ENCODE measurements around the gene C12orf42. TPM values are rescaled to one million over a fixed set of nuclear protein-coding genes. Genes with fewer than 3 reads are reported as not detected.

The C12orf42 gene
- total RNA-seq, 1 experiment from 2014 or later = not detected

- no peaks in the 10 kb centered on the region for H3K79me2 ChIP-seq (ENCODE audit: insufficient read depth, low read length)
- no TSS peak for BruUV-seq (replicated peaks)
- H3K4me2 ChIP-seq (ENCODE audit: low read length) = no peak overlapping the region
- peaks cover 22% of the 10 kb centered on the region; the same call in 1 of the 2 replicates for H3K27me3 ChIP-seq (ENCODE audit: insufficient read depth, low read length)
- CTCF ChIA-PET = no interaction called here
- no peak overlapping the region for H3K4me3 ChIP-seq (replicated peaks in 1 of 2; ENCODE audit: low read depth in 1 of 2, low read length in 2 of 2)
- H3K9me2 ChIP-seq (ENCODE audit: insufficient read depth) = no peaks in the 10 kb centered on the region
- POLR2A ChIA-PET = no interaction called here
- H3K9me3 ChIP-seq (ENCODE audit: control insufficient read depth in 1 of 2, insufficient read depth in 1 of 2, low read depth in 1 of 2, low read length in 2 of 2) = no peaks in the 10 kb centered on the region
- H3K4me1 ChIP-seq (ENCODE audit: control insufficient read depth in 1 of 2, insufficient read depth in 2 of 2, low read length in 2 of 2) = no peaks in the 10 kb centered on the region
- ATAC-seq (no peak), DNase-seq (ENCODE audit: low read depth, low spot score) (no peak)
- no peak overlapping the region for H3K9ac ChIP-seq (ENCODE audit: low read length)
- H3K27ac ChIP-seq (ENCODE audit: low read depth, low read length) = no peak overlapping the region
- RAD21 ChIA-PET (ENCODE audit: low non-redundant PET in 1 of 2, low total read pairs in 2 of 2, uncharacterized antibody in 2 of 2, unreplicated experiment in 2 of 2) = no interaction called here
- no peak overlapping the region for H2AFZ ChIP-seq (ENCODE audit: low read depth, low read length, poor library complexity, severe bottlenecking)
- no peaks in the 10 kb centered on the region for H4K20me1 ChIP-seq (ENCODE audit: insufficient read depth)
- no peak for TF ChIP-seq ZNF274 (IDR thresholded peaks at IDR 0.05; ENCODE audit: low read depth, low read length)
- no peak for TF ChIP-seq CBX3 (IDR thresholded peaks at IDR 0.05; ENCODE audit: low read depth)
- no peak for TF ChIP-seq EZH2phosphoT487 (IDR thresholded peaks at IDR 0.05; ENCODE audit: borderline replicate concordance)
- no peak for TF ChIP-seq RAD21 (IDR thresholded peaks at IDR 0.05; ENCODE audit: low read depth)
- no peak for TF ChIP-seq EZH2 (IDR thresholded peaks at IDR 0.05)
- no peak for TF ChIP-seq SP1 (IDR thresholded peaks at IDR 0.05; ENCODE audit: low read depth)
- no peaks in the 10 kb centered on the region for H3K36me3 ChIP-seq (ENCODE audit: control insufficient read depth in 1 of 2, insufficient read depth in 2 of 2, low read length in 2 of 2)
- intact Hi-C loops (cut with micrococcal nuclease) = no loop called here
Observed at GRCh38 chr12:103330672-103331071, 165.1 kb downstream of the C12orf42 start.

DNA sequence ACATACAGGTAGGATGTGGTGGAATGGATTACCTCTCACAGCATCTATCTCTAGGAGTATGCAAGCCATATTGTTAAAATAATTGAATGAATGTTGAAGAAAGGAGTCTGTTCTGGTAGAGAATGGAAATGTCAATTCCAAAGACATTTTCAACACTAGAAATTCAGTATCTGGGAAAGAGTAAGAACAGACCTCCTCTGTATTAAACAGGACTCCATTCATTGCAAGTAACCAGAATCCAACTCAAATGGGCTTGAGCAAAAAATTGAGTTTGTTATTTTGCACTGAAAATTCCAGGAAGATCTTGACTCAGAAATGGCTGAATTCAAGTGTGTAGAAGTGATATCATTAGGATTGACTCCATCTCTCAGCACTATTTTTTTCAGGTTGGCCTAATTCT lies 168.1 kb downstream of the C12orf42 start:
- DNase-seq (ENCODE audit: low read depth, low spot score) (no peak), ATAC-seq (no peak)
- BruUV-seq (replicated peaks) = no TSS peak
- Histone ChIP-seq H3K9me3 (ENCODE audit: control insufficient read depth in 1 of 2, insufficient read depth in 1 of 2, low read depth in 1 of 2, low read length in 2 of 2) (no peaks in the 10 kb centered on the region), H3K27me3 (ENCODE audit: insufficient read depth, low read length) (peaks cover 17% of the 10 kb centered on the region; the same call in 1 of the 2 replicates), H3K36me3 (ENCODE audit: control insufficient read depth in 1 of 2, insufficient read depth in 2 of 2, low read length in 2 of 2) (no peaks in the 10 kb centered on the region), H3K79me2 (ENCODE audit: insufficient read depth, low read length) (no peaks in the 10 kb centered on the region), H2AFZ (ENCODE audit: low read depth, low read length, poor library complexity, severe bottlenecking) (no peak overlapping the region), H3K4me2 (ENCODE audit: low read length) (no peak overlapping the region), H4K20me1 (ENCODE audit: insufficient read depth) (no peaks in the 10 kb centered on the region), H3K27ac (ENCODE audit: low read depth, low read length) (no peak overlapping the region), H3K9ac (ENCODE audit: low read length) (no peak overlapping the region), H3K9me2 (ENCODE audit: insufficient read depth) (no peaks in the 10 kb centered on the region), H3K4me3 (replicated peaks in 1 of 2; ENCODE audit: low read depth in 1 of 2, low read length in 2 of 2) (no peak overlapping the region), H3K4me1 (ENCODE audit: control insufficient read depth in 1 of 2, insufficient read depth in 2 of 2, low read length in 2 of 2) (no peaks in the 10 kb centered on the region)
- ChIA-PET CTCF (no interaction called here), RAD21 (ENCODE audit: low non-redundant PET in 1 of 2, low total read pairs in 2 of 2, uncharacterized antibody in 2 of 2, unreplicated experiment in 2 of 2) (no interaction called here), POLR2A (no interaction called here)
- TF ChIP-seq ZNF274 (IDR thresholded peaks at IDR 0.05; ENCODE audit: low read depth, low read length) = no peak
- TF ChIP-seq ELF1 (IDR thresholded peaks at IDR 0.05; ENCODE audit: borderline replicate concordance, low read depth) = no peak
- no peak for TF ChIP-seq ZBTB33 (IDR thresholded peaks at IDR 0.05; ENCODE audit: extremely low read depth, insufficient replicate concordance, low read length)
- no peak for TF ChIP-seq FOSL1 (IDR thresholded peaks at IDR 0.05; ENCODE audit: low read depth)
- no peak for TF ChIP-seq CEBPB (IDR thresholded peaks at IDR 0.05; ENCODE audit: low read depth)
- TF ChIP-seq EGR1 (IDR thresholded peaks at IDR 0.05; ENCODE audit: low read depth) = no peak
- no peak for TF ChIP-seq SP1 (IDR thresholded peaks at IDR 0.05; ENCODE audit: low read depth)
- TF ChIP-seq TCF7L2 (IDR thresholded peaks at IDR 0.05; ENCODE audit: borderline replicate concordance, extremely low read depth, insufficient read depth, insufficient read length) = no peak
- TF ChIP-seq JUND (IDR thresholded peaks at IDR 0.05) = no peak
- no peak for TF ChIP-seq CBX3 (IDR thresholded peaks at IDR 0.05; ENCODE audit: low read depth)
- TF ChIP-seq YY1 (IDR thresholded peaks at IDR 0.05; ENCODE audit: extremely low read depth, insufficient replicate concordance, low read depth, low read length) = no peak
- TF ChIP-seq ZFX (IDR thresholded peaks at IDR 0.05) = no peak
- no peak for TF ChIP-seq EZH2 (IDR thresholded peaks at IDR 0.05)
- intact Hi-C loops (cut with micrococcal nuclease) = loop anchor here (2.0 kb wide), 1 partner anchor 221 kb away; no protein-coding TSS in a partner anchor

Data from HCT116 (cell line).